HG03139 (cell line): Measurements from ENCODE around the gene CAMTA1.
"Not testable (repeated sequence)": the region's sequence is repeated elsewhere in the genome, so short reads cannot be mapped to it uniquely, and the experiment has no call there.

Source experiments
- ATAC-seq: cut with Tn5 transposase; IDR thresholded peaks from one replicate; pipeline ENCODE4 v1.9.1; 2021; ENCODE audit not compliant: unreplicated experiment

Gene CAMTA1

DNA sequence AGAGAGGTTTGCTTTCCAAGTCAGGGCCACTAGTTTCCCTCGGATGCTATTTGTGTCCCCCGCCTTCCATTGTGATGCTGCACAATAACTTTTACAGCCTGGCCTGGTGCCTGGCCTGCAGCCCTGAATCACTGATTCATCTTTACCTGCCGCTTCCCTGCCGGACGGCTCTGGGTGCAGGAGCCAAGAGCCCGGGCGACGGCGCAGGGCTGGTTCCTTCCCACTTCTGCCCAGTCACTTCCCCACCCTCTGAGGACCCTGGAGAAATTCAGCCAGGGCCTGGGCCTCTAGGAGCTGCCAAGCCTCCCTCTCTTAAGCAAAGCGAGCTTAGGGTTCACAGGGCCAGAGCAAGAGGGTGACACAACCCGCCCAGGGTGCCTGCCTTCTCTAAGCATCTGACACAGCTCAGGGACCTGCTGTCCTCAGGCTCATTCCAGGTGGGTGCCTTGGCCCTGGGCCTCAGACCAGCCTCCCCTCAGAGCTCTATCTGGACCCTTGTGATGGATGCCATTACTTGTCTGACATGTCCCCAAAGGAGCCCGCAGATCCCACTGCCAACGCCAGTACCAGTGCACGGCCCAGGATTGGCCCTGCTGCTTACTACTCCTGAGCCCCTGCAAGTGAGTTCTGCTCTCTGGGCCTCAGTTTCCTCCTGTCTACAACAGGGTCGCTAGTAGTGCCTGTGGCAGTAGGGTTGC, 604.8 kb downstream of the CAMTA1 start:
- no peak for ATAC-seq

DNA sequence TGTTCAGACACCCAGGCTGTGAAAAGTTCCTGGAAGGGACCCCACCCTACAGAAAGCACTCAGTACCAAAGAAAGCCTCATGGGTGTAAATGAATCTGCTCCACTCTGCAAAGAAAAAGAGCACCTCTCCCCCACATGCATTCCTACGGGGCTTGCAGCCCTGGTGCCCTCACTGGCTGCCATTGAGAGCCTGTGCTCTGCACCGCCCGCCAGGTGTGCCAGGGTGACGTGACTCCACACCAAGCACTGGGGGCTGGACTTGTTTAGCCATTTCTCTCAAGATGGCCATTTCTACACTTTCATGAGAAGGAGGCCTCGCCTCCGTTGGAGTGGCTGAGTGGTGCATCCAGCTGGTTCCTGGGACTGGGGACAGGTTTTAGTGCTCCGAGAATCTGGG, 605.3 kb downstream of the CAMTA1 start:
- no peak for ATAC-seq

- no peak for ATAC-seq
Measured at GRCh38 chr1:7393136-7393535, 607.9 kb downstream of the CAMTA1 start.

DNA sequence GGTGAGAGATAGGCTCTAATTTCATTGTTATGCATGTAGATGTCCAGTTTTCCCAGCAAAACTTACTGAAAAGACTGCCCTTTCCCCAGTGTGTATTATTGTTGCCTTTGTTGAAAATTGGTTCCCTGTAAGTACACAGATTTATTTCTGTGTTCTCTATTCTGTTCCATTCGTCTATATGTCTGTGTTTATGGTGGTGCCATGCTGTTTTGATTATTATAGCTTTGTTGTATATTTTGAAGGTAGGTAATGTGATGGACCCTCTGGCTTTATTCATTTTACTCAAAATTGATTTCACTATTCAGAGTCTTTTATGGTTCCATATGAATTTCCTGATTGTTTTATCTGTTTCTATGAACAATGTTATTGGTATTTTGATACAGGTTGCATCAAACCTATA, 610.0 kb downstream of the CAMTA1 start:
- no peak for ATAC-seq

DNA sequence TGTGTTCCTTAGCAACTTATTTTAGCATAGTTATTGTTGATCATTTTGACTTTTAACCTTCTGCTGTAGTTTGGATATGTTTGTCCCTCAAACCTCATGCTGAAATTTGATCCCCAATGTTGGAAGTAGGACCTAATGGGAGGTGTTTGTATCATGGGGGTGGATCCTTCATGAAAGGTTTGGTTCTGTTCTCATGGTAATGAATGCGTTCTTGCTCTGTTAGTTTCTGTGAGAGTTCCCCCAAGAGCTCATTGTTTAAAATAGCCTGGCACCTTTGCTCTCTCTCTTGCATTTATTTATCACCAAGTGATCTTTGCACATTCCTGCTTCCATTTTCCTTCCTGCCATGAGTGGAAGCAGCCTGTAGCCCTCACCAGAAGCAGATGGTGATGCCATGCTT, 613.7 kb downstream of the CAMTA1 start:
- no peak for ATAC-seq

DNA sequence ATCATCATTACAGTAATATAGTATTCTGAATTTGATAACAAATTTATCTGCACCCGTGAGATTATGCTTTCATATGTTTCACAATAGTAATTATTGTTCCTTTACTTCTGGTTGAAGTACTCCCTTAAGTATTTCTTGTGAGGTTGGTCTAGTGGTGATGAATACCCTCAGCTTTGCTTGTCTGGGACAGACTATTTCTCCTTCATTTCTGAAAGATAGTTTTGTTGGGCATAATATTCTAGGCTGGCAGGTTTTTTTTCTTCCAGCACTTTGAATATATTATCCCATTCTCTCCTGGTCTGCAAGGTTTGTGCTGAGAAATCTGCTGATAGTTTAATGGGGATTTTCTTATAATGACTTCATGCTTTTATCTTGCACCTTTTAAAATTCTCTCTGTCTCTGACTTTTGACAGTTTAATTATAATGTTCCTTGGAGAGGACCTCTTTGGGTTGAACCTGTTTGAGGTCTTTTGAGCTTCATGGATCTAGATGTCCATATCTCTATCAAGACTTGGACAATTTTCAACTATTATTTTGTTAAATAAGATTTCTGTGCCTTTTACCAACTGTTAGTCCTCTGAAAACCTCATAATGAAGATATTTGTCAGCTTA, 614.4 kb downstream of the CAMTA1 start:
- ATAC-seq, result no peak

GRCh38 chr1:7400566-7400965, 615.3 kb downstream of the CAMTA1 start:
- no peak for ATAC-seq

DNA sequence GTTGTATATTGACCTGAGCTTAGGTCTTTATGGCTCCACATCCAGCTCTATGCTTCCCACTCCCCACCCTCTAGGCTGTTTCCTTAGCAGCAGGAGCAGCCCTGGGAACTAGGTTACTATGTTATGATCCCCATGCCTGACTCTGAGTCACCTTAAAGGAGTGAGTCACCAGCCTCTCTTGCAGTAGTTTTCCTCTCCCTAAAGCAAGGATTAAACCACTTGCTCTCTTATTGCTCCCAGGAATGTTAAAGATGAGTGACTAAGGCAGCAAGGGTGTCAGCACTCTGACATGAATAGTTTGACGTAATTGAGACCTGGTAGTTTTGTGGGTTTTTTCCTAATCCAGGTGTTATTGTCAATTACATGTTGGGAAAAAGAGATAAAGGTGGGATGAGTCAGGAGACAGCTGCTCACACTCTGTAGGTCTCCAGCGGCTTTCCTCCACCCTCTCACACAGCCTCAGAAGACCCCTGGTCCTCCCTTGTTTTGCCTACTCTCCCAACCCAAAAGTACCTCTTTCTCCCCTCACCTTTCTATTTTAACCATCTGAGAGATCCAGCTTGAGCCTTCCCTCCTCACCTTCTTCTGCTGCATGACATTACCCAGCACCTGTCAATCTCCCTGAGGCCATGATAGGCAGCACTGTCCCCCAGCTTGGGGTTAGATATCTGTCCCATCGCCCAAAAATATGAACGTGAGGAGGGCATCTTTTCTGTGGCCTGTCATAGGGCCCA, 616.7 kb downstream of the CAMTA1 start:
- no peak for ATAC-seq

DNA sequence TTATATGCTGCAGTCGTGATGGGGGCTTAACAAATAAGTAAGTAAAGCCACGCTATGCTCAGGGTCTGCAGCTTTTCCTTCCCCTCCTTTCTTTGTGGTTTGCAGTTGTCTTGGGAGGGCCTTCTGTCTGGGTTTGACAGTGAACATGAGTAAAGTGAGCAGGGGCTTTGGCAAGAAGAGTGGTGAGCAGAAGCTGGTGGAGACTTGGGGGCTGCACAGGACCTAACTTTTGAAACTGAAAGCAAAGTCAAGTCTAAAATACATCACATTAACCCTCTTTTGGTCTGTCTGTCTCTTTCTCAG, 617.2 kb downstream of the CAMTA1 start:
- ATAC-seq, result no peak

DNA sequence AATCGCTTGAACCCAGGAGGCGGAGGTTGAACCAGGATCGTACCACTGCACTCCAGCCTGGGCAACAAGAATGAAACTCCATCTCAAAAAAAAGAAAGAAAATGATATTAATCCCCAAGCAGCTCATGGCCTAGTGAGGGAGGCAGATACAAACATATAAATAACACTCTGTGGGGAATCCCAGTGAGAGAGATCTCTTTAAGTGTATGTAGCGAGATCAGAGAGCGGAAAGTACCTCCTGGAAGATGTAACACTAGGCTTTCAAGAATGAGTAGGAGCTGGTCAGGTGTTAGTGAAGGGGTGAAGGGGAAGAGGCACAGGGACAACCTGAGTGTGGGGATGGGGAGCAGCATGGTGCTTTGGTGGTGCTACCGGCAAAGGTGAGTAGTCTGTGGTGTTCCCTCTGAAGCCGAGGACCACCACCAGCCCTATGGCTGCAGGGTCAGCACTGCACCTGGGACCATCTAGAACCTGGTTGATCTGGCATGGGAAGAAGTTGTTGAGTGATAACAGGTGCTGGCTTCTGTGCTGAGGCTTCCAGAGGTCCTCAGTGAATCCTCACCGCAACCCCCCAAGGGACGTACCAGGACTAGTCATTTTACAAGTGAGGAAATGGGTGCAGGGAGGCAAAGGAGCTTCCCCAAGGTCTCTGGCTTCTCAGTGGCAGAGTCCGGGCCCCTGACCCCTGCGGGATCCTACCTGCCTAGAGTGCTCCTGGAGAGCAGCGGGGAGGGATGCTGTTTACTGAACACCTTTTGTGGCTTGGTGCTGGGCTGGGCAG, 618.2 kb downstream of the CAMTA1 start:
- ATAC-seq, result no peak

DNA sequence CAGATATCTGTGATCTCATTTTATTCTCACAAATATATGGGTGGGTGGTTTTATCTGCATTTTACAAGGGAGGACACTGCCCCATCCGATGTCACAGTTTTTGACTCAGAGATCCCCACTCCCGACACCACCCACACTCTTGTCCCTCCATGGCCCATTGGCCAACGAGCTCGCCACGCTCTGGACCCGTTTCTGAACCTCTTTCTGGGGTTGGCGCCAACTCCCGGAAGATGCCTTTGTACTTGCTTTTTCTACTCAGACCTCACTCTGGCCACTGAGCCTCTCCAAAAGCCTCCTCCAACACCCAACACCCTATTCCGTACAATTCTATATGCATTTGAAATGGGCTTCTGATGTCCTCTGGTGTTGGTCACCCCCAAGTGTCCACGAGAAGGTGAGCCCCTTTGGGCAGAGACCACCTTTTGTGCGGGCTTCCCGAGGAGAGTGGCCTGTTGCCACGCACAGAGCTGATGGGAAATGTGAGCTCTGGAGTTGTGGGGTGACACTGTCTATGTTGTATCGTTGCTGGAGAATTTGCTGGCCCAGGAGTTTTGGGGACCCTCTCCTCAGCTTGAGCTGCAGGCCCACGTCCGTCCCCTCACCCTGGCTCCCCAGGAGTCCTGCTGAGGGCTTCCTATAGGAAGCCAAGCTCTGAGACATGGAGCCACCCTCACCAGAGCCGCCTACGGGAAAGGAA, 618.9 kb downstream of the CAMTA1 start:
- ATAC-seq, result no peak

DNA sequence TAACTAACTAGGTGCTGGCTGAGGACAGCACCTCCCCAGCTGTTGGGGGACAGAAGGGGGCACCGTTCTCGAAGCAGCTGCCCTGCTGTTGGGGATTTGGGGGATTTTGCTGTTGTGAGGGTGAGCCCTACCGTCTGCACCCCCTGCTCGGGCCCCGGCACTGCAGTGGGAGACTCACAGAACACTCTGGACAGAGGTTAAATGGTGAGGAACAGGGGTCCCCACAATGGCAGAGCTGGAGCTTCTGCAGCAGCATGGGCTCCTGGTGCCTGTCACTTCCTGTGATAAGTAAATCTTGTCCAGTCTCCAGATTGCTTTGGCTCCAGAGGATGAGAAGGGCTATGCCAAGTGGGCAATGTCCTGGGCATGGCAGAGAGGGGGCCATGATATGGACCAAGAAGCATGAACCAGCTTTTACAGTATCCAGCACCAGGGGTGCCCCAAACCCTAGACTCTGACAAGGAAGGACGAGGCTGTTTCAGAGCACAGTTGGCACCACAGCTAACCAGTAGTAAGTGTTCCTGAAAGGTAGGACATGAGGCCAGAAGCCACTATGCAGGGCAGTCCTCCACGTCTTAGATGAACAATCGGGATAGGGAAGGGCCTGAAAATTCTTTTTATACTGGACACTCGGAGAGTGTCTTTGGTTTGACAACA, 620.7 kb downstream of the CAMTA1 start:
- no peak for ATAC-seq

DNA sequence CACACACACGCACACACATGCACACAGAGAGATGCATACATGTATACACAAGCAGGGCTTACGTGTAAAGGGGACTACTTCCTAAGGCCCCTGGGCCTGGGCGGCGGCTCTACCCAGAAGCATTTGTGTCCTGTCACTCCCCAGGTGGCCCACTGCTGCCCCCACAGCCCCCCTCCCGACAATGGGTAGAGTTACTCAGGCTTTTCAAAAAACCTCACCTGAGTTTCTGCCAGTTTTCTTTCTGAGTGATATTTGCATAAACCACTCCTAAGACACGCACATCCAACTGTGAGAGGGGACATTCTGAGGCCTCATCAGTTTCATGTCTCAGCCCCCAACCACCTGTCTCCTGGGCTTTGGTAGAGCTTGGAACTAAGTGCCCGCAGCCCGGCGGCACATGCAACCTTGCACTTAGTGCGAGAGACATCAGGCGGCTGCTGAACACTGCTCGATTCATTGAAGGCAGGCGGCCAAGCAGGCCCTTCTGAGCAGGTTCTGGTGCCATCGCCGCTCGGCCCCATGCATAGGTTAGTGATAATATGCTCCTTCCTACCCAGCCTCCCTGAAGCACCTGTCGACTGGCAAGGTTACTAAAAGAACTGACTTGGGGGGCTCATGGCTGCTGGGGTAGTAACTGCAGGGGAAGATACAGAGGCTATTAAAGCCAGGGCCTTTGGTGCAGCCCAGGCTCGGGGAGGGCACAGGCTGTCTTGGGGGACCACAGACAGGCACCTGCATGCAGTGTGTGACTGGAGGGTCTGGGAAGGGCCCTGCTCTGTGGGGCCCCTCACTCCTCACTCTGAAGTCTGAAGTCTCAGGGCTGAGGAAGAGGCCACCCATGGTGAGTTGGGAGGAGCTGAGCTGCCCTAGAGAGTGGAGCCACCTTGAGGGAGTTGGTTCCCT, 621.6 kb downstream of the CAMTA1 start:
- ATAC-seq, result no peak

GRCh38 chr1:7407544-7407895, 622.3 kb downstream of the CAMTA1 start:
- no peak for ATAC-seq

DNA sequence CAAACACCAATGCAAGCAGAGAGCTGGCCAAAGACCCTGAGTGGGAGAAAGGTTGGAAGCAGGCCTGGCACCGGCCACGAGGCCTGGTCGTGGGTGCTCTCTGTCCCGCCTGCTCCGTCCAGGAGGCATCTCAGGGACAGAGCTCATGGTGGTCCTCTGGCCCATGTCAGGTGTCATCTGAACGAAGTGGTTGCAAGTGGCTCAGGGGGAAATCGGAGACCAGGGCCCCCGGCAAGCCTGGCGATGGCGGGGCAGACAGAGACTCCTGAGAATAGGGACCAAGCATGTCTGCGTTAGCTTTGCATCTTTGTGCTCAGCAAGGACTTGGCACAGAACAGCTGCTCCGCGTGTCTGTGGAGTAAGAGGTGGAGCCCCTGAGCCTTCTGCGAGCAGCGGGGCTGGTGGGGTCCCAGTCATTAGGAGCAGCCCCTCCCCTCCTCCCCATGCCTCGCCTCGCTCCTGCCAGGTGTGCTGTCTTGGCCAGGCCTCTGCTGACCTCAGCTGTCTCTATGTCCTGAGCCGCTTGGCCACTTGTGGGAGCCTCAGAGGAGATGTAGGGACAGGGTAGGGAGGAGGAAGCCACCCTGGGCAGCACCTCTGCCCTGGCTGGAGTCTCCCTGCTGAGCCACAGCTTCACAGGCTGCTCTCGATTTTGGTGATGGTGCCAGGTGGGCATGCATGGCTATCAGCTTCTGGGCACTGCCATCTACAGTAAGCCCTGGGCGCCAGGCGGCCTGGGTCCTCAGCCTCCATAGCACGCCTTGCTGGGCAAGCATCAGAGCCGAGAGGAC, 622.9 kb downstream of the CAMTA1 start:
- ATAC-seq, result no peak

GRCh38 chr1:7408771-7409150, 623.5 kb downstream of the CAMTA1 start:
- ATAC-seq, result no peak

- no peak for ATAC-seq
Measured at GRCh38 chr1:7409278-7409677, 624.0 kb downstream of the CAMTA1 start.

- no peak for ATAC-seq
Measured at GRCh38 chr1:7410156-7410555, 624.9 kb downstream of the CAMTA1 start.

DNA sequence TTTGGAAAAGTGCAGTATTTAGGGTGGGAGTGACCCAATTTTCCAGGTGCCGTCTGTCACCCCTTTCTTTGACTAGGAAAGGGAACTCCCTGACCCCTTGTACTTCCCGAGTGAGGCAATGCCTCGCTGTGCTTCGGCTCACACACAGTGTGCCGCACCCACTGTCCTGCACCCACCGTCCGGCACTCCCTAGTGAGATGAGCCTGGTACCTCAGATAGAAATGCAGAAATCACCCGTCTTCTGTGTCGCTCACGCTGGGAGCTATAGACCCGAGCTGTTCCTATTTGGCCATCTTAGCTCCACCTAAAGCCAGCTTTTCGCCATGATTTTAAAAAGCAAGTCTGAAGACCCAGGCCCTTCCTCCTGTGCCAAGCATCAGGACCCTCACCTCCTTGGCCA, 632.4 kb downstream of the CAMTA1 start:
- ATAC-seq, result not testable (repeated sequence)
